Measurements from ENCODE around the gene LAMA5.
"Not testable (repeated sequence)": the region's sequence is repeated elsewhere in the genome, so short reads cannot be mapped to it uniquely, and the experiment has no call there.

LAMA5 gene

GRCh38 chr20:62387933-62388635, 21.0 kb upstream of the LAMA5 start:
- no peak for DNase-seq

- no peak for DNase-seq
Observed at GRCh38 chr20:62387219-62387913, 20.3 kb upstream of the LAMA5 start.

- DNase-seq = peak; percentile 87
Observed at GRCh38 chr20:62386383-62387218, 19.5 kb upstream of the LAMA5 start, which contains the start of gene RPS21. RPS21 (plus strand) TSS chr20:62387103; CDS start chr20:62387339, 236 bp downstream.

GRCh38 chr20:62382306-62383198, 15.4 kb upstream of the LAMA5 start:
- DNase-seq = peak; percentile 48

- no peak for DNase-seq
Observed at GRCh38 chr20:62381842-62382241, 14.7 kb upstream of the LAMA5 start.

GRCh38 chr20:62381202-62381797, 14.2 kb upstream of the LAMA5 start:
- DNase-seq = peak; percentile 72

- DNase-seq = no peak
Observed at GRCh38 chr20:62378215-62378614, 11.1 kb upstream of the LAMA5 start.

GRCh38 chr20:62377615-62378178, 10.6 kb upstream of the LAMA5 start:
- DNase-seq = no peak

- no peak for DNase-seq
Observed at GRCh38 chr20:62377064-62377461, 10.0 kb upstream of the LAMA5 start.

GRCh38 chr20:62376112-62377063, 9.3 kb upstream of the LAMA5 start:
- peak; percentile 99 for DNase-seq

- no peak for DNase-seq
Observed at GRCh38 chr20:62374331-62375152, 7.4 kb upstream of the LAMA5 start.

- DNase-seq = not testable (repeated sequence)
Observed at GRCh38 chr20:62373631-62374179, 6.6 kb upstream of the LAMA5 start.

GRCh38 chr20:62372042-62372993, 5.2 kb upstream of the LAMA5 start:
- DNase-seq = no peak

- no peak for DNase-seq
Observed at GRCh38 chr20:62371588-62372041, 4.5 kb upstream of the LAMA5 start.

- DNase-seq = no peak
Observed at GRCh38 chr20:62370807-62371587, 3.9 kb upstream of the LAMA5 start.

GRCh38 chr20:62370115-62370806, 3.1 kb upstream of the LAMA5 start:
- peak; percentile 93 for DNase-seq

GRCh38 chr20:62369815-62370114, 2.7 kb upstream of the LAMA5 start:
- no peak for DNase-seq

All from NCI-H226 (cell line).